Nucleus accumbens (tissue), 56 donors: ENCODE results near the gene UBAC2.

Source experiments
- DNase-seq, 56 donors: peaks; one replicate each; lab custom pipeline; 2025; lab: John Stamatoyannopoulos, UW

Gene UBAC2

GRCh38 chr13:99265821-99266426 is 65.3 kb downstream of the UBAC2 start:
- DNase-seq = peak in 2 of 56 donors; percentile 4 to 8

DNA sequence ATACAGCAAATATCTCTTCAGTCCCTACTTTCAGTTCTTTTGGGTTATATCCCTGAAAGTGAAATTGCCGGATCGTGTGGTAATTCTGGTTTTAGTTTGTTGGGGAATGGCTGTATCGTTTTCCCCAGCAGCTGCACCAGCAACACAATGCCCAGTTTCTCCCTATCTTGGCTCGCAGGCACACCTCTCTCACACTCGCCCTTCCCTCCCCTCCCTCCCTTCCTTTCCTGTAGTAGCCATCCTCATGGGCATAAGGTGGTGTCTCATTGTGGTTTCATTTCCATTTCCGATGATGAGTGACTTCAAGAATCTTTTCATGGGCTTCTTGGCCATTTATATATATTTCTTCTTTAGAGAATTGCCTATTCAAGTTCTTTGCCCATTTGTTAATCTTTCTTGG is 66.2 kb downstream of the UBAC2 start:
- DNase-seq = no peak

- no peak for DNase-seq
Observed at GRCh38 chr13:99267927-99268326, 67.3 kb downstream of the UBAC2 start.

DNA sequence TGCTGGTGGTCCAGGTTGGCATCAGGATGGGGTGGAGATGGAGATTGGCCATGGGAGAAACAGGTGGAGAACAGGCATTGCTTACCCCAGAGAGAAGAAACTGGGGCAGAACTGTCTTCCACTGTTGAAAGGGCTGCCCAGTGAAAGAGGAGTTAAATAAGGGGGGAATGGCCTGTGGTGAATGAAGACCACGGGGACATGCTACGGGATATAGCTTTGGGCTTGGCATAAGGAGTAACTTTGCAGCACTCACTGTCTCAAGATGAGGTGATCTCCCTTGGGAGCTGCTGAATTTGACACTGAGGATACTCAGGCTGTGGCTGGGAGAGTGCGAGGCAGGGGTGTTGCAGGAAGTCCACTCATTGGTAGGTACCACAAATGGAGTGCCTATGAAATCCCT is 68.2 kb downstream of the UBAC2 start:
- DNase-seq = no peak

- DNase-seq = peak in 4 of 56 donors; percentile 6 to 16 (median 8)
Observed at GRCh38 chr13:99269627-99270241, 69.1 kb downstream of the UBAC2 start.

DNA sequence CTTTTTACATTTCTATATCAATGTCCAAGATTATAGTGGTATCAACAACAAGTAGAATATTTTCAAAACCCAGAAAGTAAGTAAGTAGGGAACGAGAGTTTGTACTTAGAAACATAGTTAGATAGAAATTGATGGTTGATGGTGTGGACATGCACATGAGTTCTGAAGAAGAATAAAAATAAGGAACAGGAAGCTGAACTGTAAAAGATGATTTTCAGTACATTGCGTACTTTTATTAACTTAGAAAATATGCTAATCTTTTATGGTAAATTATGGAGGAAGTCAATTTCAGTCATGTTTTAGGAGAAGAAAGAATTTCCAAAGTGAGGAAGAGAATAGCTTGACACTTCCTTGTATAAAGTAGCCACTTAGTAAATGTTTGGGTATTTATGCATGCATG is 69.9 kb downstream of the UBAC2 start:
- no peak for DNase-seq

DNA sequence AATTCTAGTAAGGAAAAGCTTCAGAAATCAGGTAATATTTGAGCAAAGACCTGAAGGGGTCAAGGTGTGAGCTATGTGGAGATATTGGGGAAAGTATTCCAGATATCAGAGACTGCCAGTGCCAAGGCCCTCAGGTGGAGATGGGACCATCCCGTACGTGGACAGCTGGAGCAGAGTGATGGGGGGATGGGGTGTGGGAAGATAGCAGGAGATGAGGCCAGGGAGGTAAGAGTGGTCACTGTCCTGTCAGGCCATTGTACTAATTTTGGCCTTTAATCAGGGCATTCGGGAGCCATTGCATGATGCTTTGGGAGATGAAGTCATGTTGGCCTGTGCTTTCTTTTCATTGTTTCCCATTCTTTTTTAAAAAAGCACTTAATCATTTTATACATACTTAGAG is 70.6 kb downstream of the UBAC2 start:
- no peak for DNase-seq

- DNase-seq = no peak
Observed at GRCh38 chr13:99272481-99272880, 71.8 kb downstream of the UBAC2 start.

- DNase-seq = no peak
Observed at GRCh38 chr13:99273128-99273527, 72.5 kb downstream of the UBAC2 start.

GRCh38 chr13:99275093-99275469 is 74.4 kb downstream of the UBAC2 start:
- no peak for DNase-seq

- no peak for DNase-seq
Observed at GRCh38 chr13:99276706-99277105, 76.1 kb downstream of the UBAC2 start.

GRCh38 chr13:99277629-99278028 is 77.0 kb downstream of the UBAC2 start:
- peak in 2 of 56 donors; percentile 15 to 23 for DNase-seq

GRCh38 chr13:99278200-99278599 is 77.5 kb downstream of the UBAC2 start:
- DNase-seq = no peak

DNA sequence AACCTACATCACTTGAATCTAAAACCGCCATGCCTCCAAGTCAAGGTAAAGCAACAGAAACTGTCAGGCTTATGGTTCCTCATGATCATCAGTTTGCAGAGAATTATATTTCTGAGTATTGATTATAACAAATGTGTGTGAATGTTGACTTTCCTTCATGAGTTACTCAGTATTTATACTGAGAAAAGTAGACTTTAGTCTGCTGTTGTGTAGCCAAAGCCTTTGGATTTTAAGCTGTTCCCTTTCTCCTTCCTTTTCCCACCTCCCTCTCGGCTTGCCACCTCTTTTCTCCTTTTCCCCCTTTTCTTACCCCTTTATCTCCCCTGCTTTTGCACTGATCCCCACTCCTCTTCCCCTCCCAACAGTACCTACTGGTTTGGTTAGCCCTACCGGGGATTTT is 78.2 kb downstream of the UBAC2 start:
- DNase-seq = no peak

GRCh38 chr13:99279637-99280036 is 79.0 kb downstream of the UBAC2 start:
- no peak for DNase-seq

GRCh38 chr13:99280166-99280565 is 79.5 kb downstream of the UBAC2 start:
- DNase-seq = peak in 4 of 56 donors; percentile 5 to 53 (median 34)

DNA sequence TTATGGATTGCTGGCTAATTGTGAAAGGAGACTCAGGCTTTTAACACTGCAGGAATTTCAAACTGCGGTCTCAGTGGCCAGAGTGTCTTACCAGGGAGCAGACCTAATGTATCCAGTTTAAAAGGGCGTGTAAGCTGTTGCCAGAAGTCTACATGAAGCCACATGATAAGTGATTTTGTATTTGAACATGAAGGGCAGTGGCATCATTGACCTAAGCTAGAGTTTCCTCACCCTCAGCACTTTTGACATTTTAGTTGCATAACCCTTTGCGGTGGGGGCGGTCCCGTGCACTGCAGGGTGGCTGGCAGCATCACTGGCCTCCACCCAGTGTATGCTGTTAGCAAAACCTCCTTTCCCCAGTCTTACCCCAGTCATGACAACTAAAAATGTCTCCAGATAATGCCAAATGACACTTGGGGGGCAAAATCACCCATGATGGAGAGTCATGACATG is 81.2 kb downstream of the UBAC2 start:
- peak in 1 of 56 donors; percentile 10 for DNase-seq

DNA sequence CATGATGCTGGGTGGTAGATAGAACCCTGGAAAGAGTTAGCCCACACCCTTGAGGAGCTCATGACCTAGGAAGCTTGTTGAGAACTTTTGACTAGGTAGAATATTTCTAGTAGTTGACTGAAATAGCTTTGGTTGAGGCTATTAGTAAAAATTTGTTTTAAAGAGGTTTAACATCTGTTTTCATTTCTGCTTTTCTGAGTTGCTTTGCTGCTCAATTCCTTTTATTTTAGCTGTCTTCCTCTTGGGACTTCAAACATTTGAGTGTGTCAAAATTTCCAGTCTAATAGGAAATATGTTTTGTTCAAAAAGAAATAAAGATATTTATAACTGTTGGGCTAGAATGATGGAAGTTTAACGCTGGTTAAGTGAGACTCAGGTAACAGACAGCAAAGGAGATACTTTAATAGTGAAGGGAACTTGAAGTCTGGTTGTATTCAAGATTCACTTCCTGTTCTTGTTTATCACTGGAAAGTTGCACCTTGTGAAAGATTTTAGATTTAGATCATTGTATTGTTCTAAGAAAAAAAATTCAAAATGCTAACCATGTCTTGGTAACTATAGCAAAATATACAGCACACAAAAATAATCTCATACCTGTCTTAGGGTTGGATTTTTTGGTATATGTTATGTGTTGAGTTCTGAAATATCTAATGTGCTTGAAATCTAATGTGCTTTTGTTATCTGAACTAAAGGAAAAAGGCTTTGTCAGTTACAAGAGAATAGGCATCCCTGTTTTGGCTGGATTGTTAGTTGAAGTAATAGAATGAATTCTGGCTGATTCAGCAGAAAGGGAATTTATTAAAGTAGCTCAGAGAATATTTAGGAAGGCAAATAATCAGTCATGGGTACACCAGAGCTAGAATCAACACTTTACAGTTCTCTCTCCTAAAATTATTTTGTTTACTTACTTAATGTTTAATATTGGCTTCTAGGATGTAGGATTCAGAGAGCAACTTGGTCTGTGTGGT is 81.9 kb downstream of the UBAC2 start:
- DNase-seq = no peak

DNA sequence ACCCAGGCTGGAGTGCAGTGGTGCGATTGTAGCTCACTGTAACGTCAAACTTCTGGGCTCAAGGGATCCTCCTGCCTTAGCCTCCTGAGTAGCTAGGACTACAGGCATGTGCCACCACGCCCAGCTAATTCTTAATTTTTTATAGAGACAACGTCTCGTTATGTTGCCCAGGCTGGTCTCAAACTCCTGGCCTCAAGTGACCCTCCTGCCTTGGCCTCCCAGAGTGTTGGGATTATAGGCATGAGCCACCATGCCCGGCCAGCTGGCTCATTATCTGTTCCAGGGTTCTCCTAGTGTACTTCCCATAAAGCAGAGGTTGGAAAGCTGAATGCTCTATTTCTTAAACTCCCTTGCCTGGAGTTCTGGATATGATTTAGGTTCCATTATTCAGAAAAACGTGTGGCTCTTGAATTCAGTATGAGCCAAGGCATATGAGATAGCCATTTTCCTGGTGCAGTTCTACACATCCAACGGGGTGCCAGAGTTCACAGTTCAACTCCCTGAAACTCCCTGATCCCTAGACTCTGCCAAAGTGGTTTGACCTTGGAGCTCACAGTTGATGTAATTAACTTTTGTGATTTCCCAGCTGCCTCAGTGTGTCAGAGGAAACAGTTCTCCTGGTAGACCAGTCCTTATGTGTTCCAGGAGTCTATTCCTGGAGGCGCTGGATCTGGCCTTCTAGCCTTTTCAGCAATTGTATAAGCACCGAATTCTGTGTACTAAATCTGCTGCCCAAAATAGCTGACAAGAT is 85.0 kb downstream of the UBAC2 start:
- no peak for DNase-seq

- no peak for DNase-seq
Observed at GRCh38 chr13:99287551-99287950, 86.9 kb downstream of the UBAC2 start.

DNA sequence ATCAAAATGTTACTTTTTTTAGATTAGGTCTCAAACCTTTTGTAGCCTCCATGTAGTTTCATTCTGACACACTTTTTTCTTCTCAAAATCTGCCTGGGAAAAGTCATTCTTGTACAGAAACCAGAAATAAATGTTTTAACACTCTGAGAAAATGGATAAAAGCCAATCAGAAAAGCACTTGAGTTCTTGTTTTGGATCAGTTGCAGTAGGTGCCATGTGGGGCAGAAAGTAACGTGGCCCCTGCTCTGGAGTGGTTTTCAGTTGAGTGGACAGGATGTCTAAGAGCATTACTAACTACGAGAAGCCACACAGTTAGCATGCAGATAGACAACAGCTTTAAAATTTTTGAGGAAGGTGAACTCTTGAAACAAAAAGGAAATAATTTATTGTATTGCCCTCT is 87.4 kb downstream of the UBAC2 start:
- no peak for DNase-seq
